K562 (cell line): ENCODE results near the gene MAPK8IP1. TPM values are rescaled to one million over a fixed set of nuclear protein-coding genes. Genes with fewer than 3 reads are reported as not detected.

ENCODE experiments used
- ATAC-seq: fragments of 200-7000 bp; cut with Tn5 transposase; 3 replicates; pipeline ENCODE4 v1.9.1; 2020; ENCODE audit warnings: moderate library complexity
- BruUV-seq: library from RNA; stranded (reverse); fragments of 400-500 nt; replicated peaks from 2 replicates; lab custom pipeline; 2021; lab: Mats Ljungman, UMichigan
- CTCF ChIA-PET: fragments of 300-600 bp; formaldehyde crosslinking; extraction: SDS; loops from one replicate; lab custom pipeline; 2021; ENCODE audit warnings: low intra/inter-chr PET ratio; lab: Yijun Ruan, JAX
- POLR2A ChIA-PET: fragments of 300-600, 350-650 bp; sonication (Branson Sonifier 250); formaldehyde crosslinking; extraction: SDS; loops from one replicate; lab custom pipeline; 2021; ENCODE audit warnings: antibody characterized with exemption, inconsistent platforms; lab: Yijun Ruan, JAX
- DNase-seq, 4 experiments: peaks; one replicate each; pipeline versions ENCODE4 v3.0.0 to v3.0.0-alpha.2; 2011 to 2018; ENCODE audit warnings: low spot score in 3 of 4, mixed read lengths in 3 of 4; ENCODE audit errors: extremely low read depth in 1 of 4
- FAIRE-seq: peaks from 2 replicates; lab custom pipeline; 2011; peaks lifted over from hg19 to GRCh38; lab: Jason Lieb, UNC
- H2AFZ ChIP-seq: 2 replicates; pipeline ENCODE4 v1.6.0; 2011; ENCODE audit warnings: low read depth, low read length, control low read depth, inconsistent platforms
- H3K27ac ChIP-seq: fragments of 200-600 bp; 3 replicates; pipeline ENCODE4 v1.8.0; 2011; ENCODE audit warnings: low read depth, mild to moderate bottlenecking, control low read depth, inconsistent platforms, low read length, moderate library complexity, mixed read lengths; ENCODE audit errors: extremely low read depth
- H3K27me3 ChIP-seq, 2 experiments: fragments of 300-600 bp in 1 of 2; 2 replicates in 1 of 2; 3 replicates in 1 of 2; pipeline versions ENCODE4 v1.6.0 to v1.8.0; 2011; ENCODE audit warnings: inconsistent platforms in 2 of 2, low read length in 2 of 2, mild to moderate bottlenecking in 1 of 2, mixed read lengths in 1 of 2, moderate library complexity in 1 of 2; ENCODE audit not compliant: control insufficient read depth in 2 of 2, insufficient read depth in 2 of 2
- H3K36me3 ChIP-seq: fragments of 300-600 bp; 3 replicates; pipeline ENCODE4 v1.8.0; 2011; ENCODE audit warnings: mild to moderate bottlenecking, low read length, inconsistent platforms; ENCODE audit not compliant: control insufficient read depth, insufficient read depth
- H3K4me1 ChIP-seq, 2 experiments: fragments of 200-600 bp in 1 of 2; replicated peaks in 1 of 2; 2 replicates in 1 of 2; 3 replicates in 1 of 2; pipeline versions ENCODE4 v1.5.1 to v1.8.0; 2011; ENCODE audit warnings: inconsistent platforms in 2 of 2, low read length in 2 of 2, mild to moderate bottlenecking in 1 of 2, mixed read lengths in 1 of 2, moderate library complexity in 1 of 2; ENCODE audit not compliant: control insufficient read depth in 2 of 2, insufficient read depth in 2 of 2
- H3K4me2 ChIP-seq: 2 replicates; pipeline ENCODE4 v1.6.1; 2011; ENCODE audit warnings: low read length, control low read depth, inconsistent platforms, mixed read lengths; ENCODE audit not compliant: insufficient read depth
- H3K4me3 ChIP-seq: fragments of 200-600 bp; sonication (generic), shearing (Covaris generic); 2 replicates; pipeline ENCODE4 v1.5.1; 2016; ENCODE audit warnings: control low read depth, inconsistent platforms
- H3K79me2 ChIP-seq: fragments of 200-600 bp; 3 replicates; pipeline ENCODE4 v1.8.0; 2011; ENCODE audit warnings: low read length, inconsistent platforms; ENCODE audit not compliant: control insufficient read depth, insufficient read depth
- H3K9ac ChIP-seq, 2 experiments: 2 replicates each; pipeline versions ENCODE4 v1.6.0 to v1.6.1; 2011; ENCODE audit warnings: low read depth in 2 of 2, low read length in 2 of 2, control low read depth in 1 of 2, inconsistent platforms in 1 of 2, mild to moderate bottlenecking in 1 of 2, mixed read lengths in 1 of 2; ENCODE audit not compliant: insufficient read depth in 1 of 2
- H3K9me1 ChIP-seq: one replicate; pipeline ENCODE4 v1.6.0; 2011; ENCODE audit warnings: inconsistent platforms, mild to moderate bottlenecking, low read length, moderate library complexity; ENCODE audit not compliant: control insufficient read depth, insufficient read depth
- H3K9me3 ChIP-seq: replicated peaks from 2 replicates; pipeline ENCODE4 v1.5.1; 2011; ENCODE audit warnings: low read depth, low read length, inconsistent platforms; ENCODE audit not compliant: control insufficient read depth, insufficient read depth
- H4K20me1 ChIP-seq: replicated peaks from 2 replicates; pipeline ENCODE4 v1.6.1; 2011; ENCODE audit warnings: low read length, inconsistent platforms, mixed read lengths; ENCODE audit not compliant: control insufficient read depth, insufficient read depth
- RBM22 ChIP-seq: fragments of 200-400 bp; formaldehyde crosslinking; IDR thresholded peaks from 2 replicates; pipeline ENCODE4 v1.6.1; 2018; ENCODE audit warnings: low read length, low read depth; ENCODE audit not compliant: poor library complexity, severe bottlenecking
- TSHZ1 ChIP-seq: fragments of 250-450 bp; sonication (Bioruptor Pico); IDR thresholded peaks from 2 replicates; pipeline ENCODE4 v1.4.0; 2020; ENCODE audit warnings: mild to moderate bottlenecking, moderate library complexity
- WGBS: fragments of 100-300 bp; shearing (Covaris generic); methylation state at CpG from one replicate; pipeline ENCODE4 v1.1.6; 2016; ENCODE audit warnings: low coverage, mixed read lengths; ENCODE audit not compliant: insufficient coverage; ENCODE audit errors: missing lambda C conversion rate; 5-methylcytosine and 5-hydroxymethylcytosine counted together
- in situ Hi-C: fragments of 300-500 bp; cut with MboI; formaldehyde crosslinking; loops from 4 replicates; pipeline ENCODE4 v1.15.0; 2018; ENCODE audit warnings: inconsistent platforms, mixed read lengths
- intact Hi-C: fragments of 100-400 bp; cut with micrococcal nuclease; formaldehyde crosslinking; loops from 2 replicates; pipeline ENCODE4 v1.14.2; 2022
- polyA plus RNA-seq, 8 experiments: library from polyadenylated mRNA; depleted of rRNA in 4 of 8; stranded (reverse) in 5 of 8; unstranded in 3 of 8; fragments of >200 nt; fragmentation: Nextera tagmentation in 2 of 8; fragmentation: Illumina TruSeq in 1 of 8; extraction: Ambion mirVana in 2 of 8; extraction: Trizol in 1 of 8; gene quantifications; 2 replicates each; pipeline versions ENCODE4 v1.2.1 to v1.2.3, GENCODE V29; 2011 to 2014; ENCODE audit warnings: inconsistent platforms in 1 of 8, missing spikeins in 1 of 8
- total RNA-seq, 7 experiments: library from RNA; depleted of rRNA in 6 of 7; stranded (reverse); fragments of >200 nt in 6 of 7; fragmentation: Illumina TruSeq in 2 of 7; extraction: Trizol in 2 of 7; gene quantifications; 2 replicates each; pipeline versions ENCODE4 v1.2.1 to v1.2.3, GENCODE V29; 2011 to 2021; ENCODE audit warnings: low replicate concordance in 1 of 7

MAPK8IP1 gene
- total and polyA plus RNA-seq, 9 of the 15 experiments (the other 6 are each of a cell fraction or from before 2014, with no cell fraction given) = 0.13 to 6.9 (median 2.5) TPM

GRCh38 chr11:45931739-45932138, 46.3 kb downstream of the MAPK8IP1 start:
- TF ChIP-seq RBM22 (peak; percentile 24), TSHZ1 (CRISPR knock-in tag) (no peak)
- intact Hi-C loops (no loop called here), in situ Hi-C loops (no loop called here)
- Histone ChIP-seq H3K4me1 (peaks cover 5 to 39% of the 10 kb centered on the region in 2 experiments; a peak in 3 of 5 replicates), H2AFZ (no peak overlapping the region), H4K20me1 (no peaks in the 10 kb centered on the region; the same call in 1 of the 2 replicates), H3K4me3 (no peak overlapping the region), H3K9me1 (no peaks in the 10 kb centered on the region), H3K27me3 (no peaks in the 10 kb centered on the region), H3K36me3 (peaks cover 50% of the 10 kb centered on the region; the same call in 2 of the 3 replicates), H3K9me3 (no peaks in the 10 kb centered on the region), H3K79me2 (no peaks in the 10 kb centered on the region), H3K9ac (peak overlapping the region in 1 of 2 experiments; percentile 55; a peak in 2 of 4 replicates), H3K4me2 (no peak overlapping the region), H3K27ac (no peak overlapping the region)
- no peak for ATAC-seq
- CTCF ChIA-PET = no interaction called here
- 91% methylated on average over 10 of the region's 10 CpGs for WGBS
- FAIRE-seq = no peak
- DNase-seq = no peak
- BruUV-seq = no TSS peak
- POLR2A ChIA-PET = interaction anchor here (0.7 to 1.5 kb wide), 4 partner anchors 9 to 305 kb away, joined by 3 to 5 read pairs (median 3); no protein-coding TSS in a partner anchor
